Esophagus muscularis mucosa (tissue), 4 donors: ENCODE data around the gene FHL1.

Experiments used
- CTCF ChIP-seq, 3 experiments: fragments of 200-600 bp in 2 of 3; fragments of 450-650 bp in 1 of 3; sonication (generic) in 2 of 3; IDR thresholded peaks; one replicate each; pipeline ENCODE4 v1.5.1; 2017 to 2019; ENCODE audit warnings: antibody characterized with exemption in 3 of 3, mild to moderate bottlenecking in 2 of 3, moderate library complexity in 1 of 3
- EP300 ChIP-seq: sonication (generic); formaldehyde crosslinking; IDR thresholded peaks from one replicate; pipeline ENCODE4 v1.6.1; 2017; ENCODE audit warnings: antibody characterized with exemption
- POLR2A ChIP-seq: fragments of 450-650 bp; IDR thresholded peaks from one replicate; pipeline ENCODE4 v1.6.1; 2017; ENCODE audit warnings: antibody characterized with exemption, moderate library complexity, mild to moderate bottlenecking, low read depth
- POLR2AphosphoS5 ChIP-seq, 2 donors: sonication (generic); formaldehyde crosslinking; IDR thresholded peaks; one replicate each; pipeline ENCODE4 v1.6.1; 2017; ENCODE audit warnings: antibody characterized with exemption in 2 of 2

- no peak for TF ChIP-seq POLR2AphosphoS5 (IDR thresholded peaks at IDR 0.05)
- TF ChIP-seq EP300 = no peak
- TF ChIP-seq CTCF (IDR thresholded peaks at IDR 0.05) = no peak
- TF ChIP-seq POLR2A = no peak
Observed at GRCh38 chrX:136112286-136112685, 35.0 kb upstream of the FHL1 start.
